IMR-90 (cell line): ENCODE measurements around the gene ZFP90. TPM values are rescaled to one million over a fixed set of nuclear protein-coding genes. Genes with fewer than 3 reads are reported as not detected.

Experiments used
- ATAC-seq: fragments of 200-7000 bp; cut with Tn5 transposase; 2 replicates; pipeline ENCODE4 v1.9.1; 2020; ENCODE audit warnings: low read depth, mild to moderate bottlenecking, moderate library complexity
- BruUV-seq: library from RNA; stranded (reverse); fragments of 400-500 nt; replicated peaks from 2 replicates; lab custom pipeline; 2021; lab: Mats Ljungman, UMichigan
- CTCF ChIA-PET: fragments of 300-600 bp; formaldehyde crosslinking; extraction: SDS; loops from one replicate; lab custom pipeline; 2021; ENCODE audit warnings: antibody characterized with exemption; lab: Yijun Ruan, JAX
- POLR2A ChIA-PET: fragments of 300-600 bp; sonication (Branson Sonifier 250); formaldehyde crosslinking; loops from one replicate; lab custom pipeline; 2022; ENCODE audit warnings: antibody characterized with exemption; ENCODE audit not compliant: unreplicated experiment; lab: Charles Lee
- DNase-seq: peaks from one replicate; pipeline ENCODE4 v3.0.0; 2013
- H2AFZ ChIP-seq: replicated peaks from 2 replicates; pipeline ENCODE3; 2013; ENCODE audit warnings: low read length, mild to moderate bottlenecking; ENCODE audit not compliant: poor library complexity
- H2AK5ac ChIP-seq: 2 replicates; pipeline ENCODE4 v1.6.1; 2013; ENCODE audit warnings: low read depth, low read length, inconsistent platforms
- H2AK9ac ChIP-seq: replicated peaks from 2 replicates; pipeline ENCODE3; 2013; ENCODE audit warnings: mild to moderate bottlenecking, low read depth, low read length, moderate library complexity; ENCODE audit not compliant: poor library complexity
- H2BK120ac ChIP-seq: 2 replicates; pipeline ENCODE4 v1.6.1; 2013; ENCODE audit warnings: low read depth, low read length, inconsistent platforms
- H2BK15ac ChIP-seq: 3 replicates; pipeline ENCODE4 v1.6.1; 2013; ENCODE audit warnings: low read depth, low read length, inconsistent platforms
- H2BK20ac ChIP-seq: 2 replicates; pipeline ENCODE4 v1.6.1; 2013; ENCODE audit warnings: low read depth, mild to moderate bottlenecking, inconsistent platforms, low read length, moderate library complexity
- H2BK5ac ChIP-seq: 2 replicates; pipeline ENCODE4 v1.6.1; 2013; ENCODE audit warnings: mild to moderate bottlenecking, low read depth, low read length, inconsistent platforms; ENCODE audit not compliant: poor library complexity, severe bottlenecking
- H3K14ac ChIP-seq: replicated peaks from 2 replicates; pipeline ENCODE4 v1.6.1; 2013; ENCODE audit warnings: low read depth, low read length, inconsistent platforms
- H3K18ac ChIP-seq: 2 replicates; pipeline ENCODE4 v1.6.1; 2013; ENCODE audit warnings: low read depth, low read length, control low read depth
- H3K23ac ChIP-seq: 2 replicates; pipeline ENCODE4 v1.6.1; 2013; ENCODE audit warnings: low read depth, low read length, inconsistent platforms
- H3K27ac ChIP-seq: 2 replicates; pipeline ENCODE4 v1.5.1; 2013; ENCODE audit warnings: mild to moderate bottlenecking, control low read depth, low read length; ENCODE audit not compliant: insufficient read depth
- H3K27me3 ChIP-seq: 2 replicates; pipeline ENCODE4 v1.6.1; 2013; ENCODE audit warnings: low read length; ENCODE audit not compliant: control insufficient read depth, insufficient read depth
- H3K36me3 ChIP-seq: 2 replicates; pipeline ENCODE4 v1.6.1; 2013; ENCODE audit warnings: low read length, mixed read lengths; ENCODE audit not compliant: control insufficient read depth, insufficient read depth
- H3K4ac ChIP-seq: 2 replicates; pipeline ENCODE4 v1.6.1; 2013; ENCODE audit warnings: low read depth, low read length, inconsistent platforms
- H3K4me1 ChIP-seq: 2 replicates; pipeline ENCODE4 v1.6.1; 2013; ENCODE audit warnings: low read length, mixed read lengths; ENCODE audit not compliant: control insufficient read depth, insufficient read depth
- H3K4me2 ChIP-seq: 2 replicates; pipeline ENCODE4 v1.6.1; 2013; ENCODE audit warnings: low read depth, mild to moderate bottlenecking, control low read depth, low read length, moderate library complexity
- H3K4me3 ChIP-seq: 2 replicates; pipeline ENCODE4 v1.5.1; 2013; ENCODE audit warnings: low read depth, mild to moderate bottlenecking, control low read depth, low read length, moderate library complexity; ENCODE audit not compliant: insufficient read depth
- H3K56ac ChIP-seq: 2 replicates; pipeline ENCODE4 v1.6.1; 2013; ENCODE audit warnings: low read length, inconsistent platforms; ENCODE audit not compliant: insufficient read depth; ENCODE audit errors: extremely low read depth
- H3K79me1 ChIP-seq, 2 experiments: 2 replicates each; pipeline ENCODE4 v1.6.1; 2013; ENCODE audit warnings: low read length in 2 of 2, inconsistent platforms in 1 of 2, low read depth in 1 of 2
- H3K9ac ChIP-seq: 2 replicates; pipeline ENCODE4 v1.6.1; 2013; ENCODE audit warnings: low read depth, low read length, control low read depth
- H3K9me1 ChIP-seq: 2 replicates; pipeline ENCODE4 v1.6.1; 2013; ENCODE audit warnings: low read length, inconsistent platforms; ENCODE audit not compliant: insufficient read depth
- H3K9me3 ChIP-seq: 2 replicates; pipeline ENCODE4 v1.6.1; 2013; ENCODE audit warnings: low read length; ENCODE audit not compliant: control insufficient read depth, insufficient read depth
- H4K20me1 ChIP-seq: 2 replicates; pipeline ENCODE4 v1.6.1; 2013; ENCODE audit warnings: low read length, inconsistent platforms; ENCODE audit not compliant: insufficient read depth
- H4K5ac ChIP-seq: 2 replicates; pipeline ENCODE4 v1.6.1; 2013; ENCODE audit warnings: mild to moderate bottlenecking, low read depth, low read length, control low read depth
- H4K8ac ChIP-seq, 2 experiments: 2 replicates each; pipeline ENCODE4 v1.6.1; 2013; ENCODE audit warnings: low read depth in 2 of 2, low read length in 2 of 2, control low read depth in 1 of 2, inconsistent platforms in 1 of 2
- H4K91ac ChIP-seq: 2 replicates; pipeline ENCODE4 v1.6.1; 2013; ENCODE audit warnings: low read depth, low read length, inconsistent platforms; ENCODE audit not compliant: insufficient read depth
- SMC3 ChIP-seq: fragments of 150-350 bp; IDR thresholded peaks from 2 replicates; pipeline ENCODE4 v1.6.1; 2016; ENCODE audit warnings: low read depth, mild to moderate bottlenecking, antibody characterized with exemption, low read length, moderate library complexity
- WGBS, 2 experiments: methylation state at CpG; one replicate each; pipeline versions ENCODE4 v1.1.5 to v1.1.7; 2013; ENCODE audit warnings: missing lambda C conversion rate in 2 of 2; ENCODE audit not compliant: insufficient read length in 1 of 2; ENCODE audit errors: extremely low coverage in 2 of 2; 5-methylcytosine and 5-hydroxymethylcytosine counted together
- dilution Hi-C: fragments of 300-500 bp; cut with HindIII; formaldehyde crosslinking; loops from one replicate; pipeline ENCODE4 v1.14.3; 2018; ENCODE audit warnings: low sequenced_read_pairs; ENCODE audit not compliant: unreplicated experiment
- in situ Hi-C: fragments of 300-500 bp; cut with MboI; formaldehyde crosslinking; loops from 3 replicates; pipeline ENCODE4 v1.14.3; 2019; ENCODE audit warnings: low sequenced_read_pairs, inconsistent platforms, mixed read lengths
- intact Hi-C: fragments of 100-400 bp; cut with micrococcal nuclease; formaldehyde crosslinking; loops from 2 replicates; pipeline ENCODE4 v1.10.0; 2022
- polyA plus RNA-seq, 3 experiments: library from polyadenylated mRNA; depleted of rRNA; stranded (reverse); fragments of >200 nt; gene quantifications; 2 replicates each; pipeline ENCODE4 v1.2.3, GENCODE V29; 2012; ENCODE audit warnings: low replicate concordance in 1 of 3
- total RNA-seq: library from RNA; depleted of rRNA; stranded (reverse); fragments of >200 nt; gene quantifications from 2 replicates; pipeline ENCODE4 v1.2.3, GENCODE V29; 2012

The ZFP90 gene
- total and polyA plus RNA-seq, 2 of the 4 experiments (the other 2 are of a cell fraction) = 7.3 to 22.6 TPM

DNA sequence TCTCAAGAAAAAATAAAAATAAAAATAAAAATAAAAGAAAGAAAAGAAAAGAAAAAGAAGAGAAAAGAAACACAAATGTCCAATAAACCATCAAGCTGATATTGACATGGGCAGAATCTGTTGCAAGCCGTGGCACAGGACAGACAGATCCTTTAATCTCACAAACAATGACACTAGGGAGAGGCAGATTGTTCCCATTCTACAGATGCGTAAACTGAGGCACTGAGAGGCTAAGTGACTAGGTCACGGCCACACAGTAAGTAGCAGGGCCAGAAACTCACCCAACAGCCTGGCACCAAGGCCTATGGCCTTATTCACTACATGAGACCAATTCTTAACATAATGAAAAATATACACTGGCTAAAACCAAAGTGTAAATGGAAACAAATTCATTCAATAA, 28.3 kb upstream of the ZFP90 start:
- Histone ChIP-seq H2AK5ac (no peak overlapping the region), H2BK120ac (no peak overlapping the region), H3K14ac (no peak overlapping the region), H3K9me1 (no peaks in the 10 kb centered on the region), H3K4me3 (no peak overlapping the region), H2BK15ac (no peak overlapping the region), H4K20me1 (no peaks in the 10 kb centered on the region; the same call in 1 of the 2 replicates), H2BK20ac (no peak overlapping the region), H3K56ac (no peak overlapping the region), H3K9ac (no peak overlapping the region), H4K91ac (no peak overlapping the region), H3K23ac (no peak overlapping the region), H3K27me3 (peaks cover 18% of the 10 kb centered on the region), H3K27ac (no peak overlapping the region), H3K36me3 (no peaks in the 10 kb centered on the region), H3K18ac (no peak overlapping the region), H4K5ac (no peak overlapping the region), H4K8ac (no peak overlapping the region), H3K79me1 (no peaks in the 10 kb centered on the region), H3K4me2 (no peak overlapping the region), H2BK5ac (no peak overlapping the region), H3K4ac (no peak overlapping the region), H2AFZ (no peak overlapping the region), H3K4me1 (no peaks in the 10 kb centered on the region), H2AK9ac (no peak overlapping the region), H3K9me3 (no peaks in the 10 kb centered on the region)
- intact Hi-C loops (loop anchor here (1.0 to 5.0 kb wide), 4 partner anchors 66 to 248 kb away; partner anchors contain the start of gene SLC7A6), dilution Hi-C loops (no loop called here), in situ Hi-C loops (loop anchor here (5.0 kb wide), 1 partner anchor 113 kb away; no protein-coding TSS in a partner anchor)
- no TSS peak for BruUV-seq
- ChIA-PET POLR2A (interaction anchor here (0.6 kb wide), 1 partner anchor 24 kb away, joined by 3 read pairs; no protein-coding TSS in a partner anchor), CTCF (interaction anchor here (0.6 to 1.3 kb wide), 7 partner anchors 10 to 336 kb away, joined by 3 to 5 read pairs (median 4); no protein-coding TSS in a partner anchor)
- no peak for ATAC-seq
- DNase-seq = no peak
- no CpG with 5 or more reads among the region's 3 CpGs for WGBS, 2 experiments
- no peak for TF ChIP-seq SMC3
